HEK293 (cell line): ENCODE results near the gene CEP41.

Experiments used
- ATF2 ChIP-seq: fragments of 450-650 bp; formaldehyde crosslinking; IDR thresholded peaks from 2 replicates; pipeline ENCODE4 v1.5.1; 2016; ENCODE audit warnings: missing biosample characterization, missing genetic modification characterization, low read depth
- CTCF ChIP-seq: fragments of 450-650 bp; formaldehyde crosslinking; IDR thresholded peaks from 2 replicates; pipeline ENCODE4 v1.5.1; 2016; ENCODE audit warnings: missing biosample characterization, missing genetic modification characterization
- REST ChIP-seq: fragments of 450-650 bp; formaldehyde crosslinking; IDR thresholded peaks from 2 replicates; pipeline ENCODE4 v1.5.1; 2016; ENCODE audit warnings: missing biosample characterization, missing genetic modification characterization
- YY1 ChIP-seq: fragments of 450-650 bp; formaldehyde crosslinking; IDR thresholded peaks from 2 replicates; pipeline ENCODE4 v1.5.1; 2018; ENCODE audit warnings: missing biosample characterization, missing genetic modification characterization
- ZBTB11 ChIP-seq: fragments of 450-650 bp; formaldehyde crosslinking; conservative IDR thresholded peaks from 2 replicates; pipeline ENCODE4 v1.5.1; 2016; ENCODE audit warnings: low read depth, missing biosample characterization, missing genetic modification characterization
- ZBTB17 ChIP-seq: fragments of 450-650 bp; formaldehyde crosslinking; IDR thresholded peaks from 2 replicates; pipeline ENCODE4 v1.5.1; 2016; ENCODE audit warnings: missing biosample characterization, missing genetic modification characterization
- ZBTB26 ChIP-seq: fragments of 450-650 bp; formaldehyde crosslinking; optimal IDR thresholded peaks from 2 replicates; pipeline ENCODE3; 2016; ENCODE audit warnings: missing biosample characterization, mild to moderate bottlenecking, missing genetic modification characterization
- ZBTB7A ChIP-seq: fragments of 450-650 bp; formaldehyde crosslinking; IDR thresholded peaks from 2 replicates; pipeline ENCODE4 v1.5.1; 2016; ENCODE audit warnings: low read depth, missing biosample characterization, missing genetic modification characterization
- ZNF138 ChIP-seq: fragments of 450-650 bp; formaldehyde crosslinking; IDR thresholded peaks from 2 replicates; pipeline ENCODE4 v1.5.1; 2016; ENCODE audit warnings: missing biosample characterization, missing genetic modification characterization, borderline replicate concordance
- ZNF274 ChIP-seq, 2 experiments: fragments of 200-500 bp in 1 of 2; fragments of 450-650 bp in 1 of 2; sonication (Bioruptor generic) in 1 of 2; formaldehyde crosslinking in 1 of 2; IDR thresholded peaks; 2 replicates each; pipeline versions ENCODE4 v1.5.1 to v1.6.1; 2014 to 2016; ENCODE audit warnings: borderline replicate concordance in 1 of 2, inconsistent platforms in 1 of 2, low read length in 1 of 2, missing biosample characterization in 1 of 2, missing genetic modification characterization in 1 of 2
- ZNF398 ChIP-seq: fragments of 450-650 bp; formaldehyde crosslinking; IDR thresholded peaks from 2 replicates; pipeline ENCODE4 v1.5.1; 2017; ENCODE audit warnings: missing biosample characterization, missing genetic modification characterization
- ZNF501 ChIP-seq: fragments of 450-650 bp; formaldehyde crosslinking; IDR thresholded peaks from 2 replicates; pipeline ENCODE4 v1.5.1; 2016; ENCODE audit warnings: missing biosample characterization, missing genetic modification characterization
- ZNF560 ChIP-seq: fragments of 450-650 bp; formaldehyde crosslinking; IDR thresholded peaks from 2 replicates; pipeline ENCODE4 v1.5.1; 2017; ENCODE audit warnings: missing biosample characterization, missing genetic modification characterization, borderline replicate concordance
- ZNF561 ChIP-seq: fragments of 450-650 bp; IDR thresholded peaks from 2 replicates; pipeline ENCODE4 v1.5.1; 2018; ENCODE audit warnings: missing biosample characterization, missing genetic modification characterization, borderline replicate concordance

GRCh38 chr7:130436253-130436652 lies 4.6 kb downstream of the CEP41 start:
- TF ChIP-seq ZNF501 (tag by site-specific recombination) (no peak), ATF2 (tag by site-specific recombination) (no peak), ZNF561 (tag by site-specific recombination) (no peak), ZBTB26 (tag by site-specific recombination) (no peak), CTCF (tag by site-specific recombination) (no peak), ZBTB17 (tag by site-specific recombination) (no peak), REST (no peak), ZNF398 (tag by site-specific recombination) (no peak), ZNF274 (IDR thresholded peaks at IDR 0.05; ENCODE audit: low read length) (no peak), ZNF274 (tag by site-specific recombination; IDR thresholded peaks at IDR 0.05; ENCODE audit: borderline replicate concordance) (no peak), ZNF138 (no peak), YY1 (tag by site-specific recombination) (no peak), ZBTB7A (tag by site-specific recombination) (no peak), ZBTB11 (tag by site-specific recombination) (no peak), ZNF560 (tag by site-specific recombination) (no peak)
